ENCODE measurements around the gene ZNF432. TPM values are rescaled to one million over a fixed set of nuclear protein-coding genes. Genes with fewer than 3 reads are reported as not detected.
A peak's percentile ranks its signal among the peaks of the same experiment; 100 is the strongest.

The ZNF432 gene
- total and polyA plus RNA-seq, 2 experiments from 2014 or later: 11.9 to 16.0 TPM

GRCh38 chr19:51993422-51993821 is 55.2 kb downstream of the ZNF432 start:
- Histone ChIP-seq H3K27ac (no peak overlapping the region), H3K27me3 (no peaks in the 10 kb centered on the region), H3K4me3 (no peak overlapping the region), H3K9me3 (ENCODE audit: low read depth) (peaks cover 13% of the 10 kb centered on the region), H3K4me1 (ENCODE audit: low read depth) (no peaks in the 10 kb centered on the region), H3K36me3 (peaks cover 34% of the 10 kb centered on the region)
- TF ChIP-seq, protein P1, sequence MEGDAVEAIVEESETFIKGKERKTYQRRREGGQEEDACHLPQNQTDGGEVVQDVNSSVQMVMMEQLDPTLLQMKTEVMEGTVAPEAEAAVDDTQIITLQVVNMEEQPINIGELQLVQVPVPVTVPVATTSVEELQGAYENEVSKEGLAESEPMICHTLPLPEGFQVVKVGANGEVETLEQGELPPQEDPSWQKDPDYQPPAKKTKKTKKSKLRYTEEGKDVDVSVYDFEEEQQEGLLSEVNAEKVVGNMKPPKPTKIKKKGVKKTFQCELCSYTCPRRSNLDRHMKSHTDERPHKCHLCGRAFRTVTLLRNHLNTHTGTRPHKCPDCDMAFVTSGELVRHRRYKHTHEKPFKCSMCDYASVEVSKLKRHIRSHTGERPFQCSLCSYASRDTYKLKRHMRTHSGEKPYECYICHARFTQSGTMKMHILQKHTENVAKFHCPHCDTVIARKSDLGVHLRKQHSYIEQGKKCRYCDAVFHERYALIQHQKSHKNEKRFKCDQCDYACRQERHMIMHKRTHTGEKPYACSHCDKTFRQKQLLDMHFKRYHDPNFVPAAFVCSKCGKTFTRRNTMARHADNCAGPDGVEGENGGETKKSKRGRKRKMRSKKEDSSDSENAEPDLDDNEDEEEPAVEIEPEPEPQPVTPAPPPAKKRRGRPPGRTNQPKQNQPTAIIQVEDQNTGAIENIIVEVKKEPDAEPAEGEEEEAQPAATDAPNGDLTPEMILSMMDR (IDR thresholded peaks at IDR 0.05; ENCODE audit: low read depth, low read length): no peak
- no peak for DNase-seq (ENCODE audit: low read depth in 1 of 2, low spot score in 1 of 2)

DNA sequence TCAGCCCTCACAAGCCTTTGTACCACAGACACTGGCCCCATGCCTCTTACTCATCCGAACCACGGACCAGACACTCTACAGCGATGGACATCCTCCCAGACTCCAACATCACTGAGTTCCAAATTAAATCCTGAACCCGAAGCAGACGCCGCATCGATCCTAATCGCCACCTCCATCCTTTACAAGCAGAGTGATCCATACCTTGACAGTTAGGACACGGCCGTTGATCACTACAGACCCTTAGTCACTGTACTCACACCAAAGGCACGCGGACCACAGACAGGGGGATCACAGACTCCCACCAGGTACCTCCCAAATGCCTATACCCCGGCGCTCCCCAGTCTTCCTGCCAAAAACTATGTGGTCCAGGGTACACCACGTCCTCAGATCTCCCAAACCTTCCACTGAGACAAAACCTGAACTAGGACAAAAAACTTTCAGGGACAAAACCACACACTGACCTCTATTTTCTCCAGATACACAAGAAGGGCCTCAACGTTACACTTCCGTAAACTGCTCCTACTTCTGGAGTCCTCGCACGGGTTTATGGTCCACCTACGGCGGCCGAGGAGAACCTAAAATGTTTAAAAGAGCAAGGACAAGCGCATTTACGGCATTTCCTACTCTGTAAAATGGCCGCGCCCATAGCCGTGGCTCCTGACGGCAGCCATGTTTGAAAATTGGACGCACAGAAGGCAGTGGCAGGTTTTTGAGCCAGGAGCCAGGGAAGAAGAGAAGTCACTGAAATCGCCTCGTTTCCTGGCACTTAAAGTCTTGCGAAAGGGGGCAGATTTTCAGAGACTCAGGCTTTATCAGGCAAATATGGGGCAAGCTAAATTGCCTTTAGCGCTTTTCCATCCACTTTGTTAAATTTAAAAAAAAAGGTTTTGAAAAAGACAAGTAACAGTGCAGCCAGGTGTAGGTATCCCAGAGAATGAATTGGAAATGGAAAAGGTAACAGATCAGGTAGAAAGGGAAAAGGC is 62.0 kb downstream of the ZNF432 start, which contains the start of gene ZNF350:
ZNF350 (minus strand) TSS at position 532 of the 983 bp plus-strand sequence. CDS start 12,480 bp downstream, outside the sequence.
- DNase-seq (ENCODE audit: low read depth in 1 of 2, low spot score in 1 of 2): peak; percentile 94 to 98
- H3K4me1 ChIP-seq (ENCODE audit: low read depth): no peaks in the 10 kb centered on the region
- peak within 1 kb of the TSS; percentile 74 for H3K4me3 ChIP-seq
- TF ChIP-seq, protein P1 (IDR thresholded peaks at IDR 0.05; ENCODE audit: low read depth, low read length): no peak
- H3K27ac ChIP-seq: peak within 1 kb of the TSS; percentile 55
- H3K36me3 ChIP-seq: no peaks in the 10 kb centered on the region
- H3K9me3 ChIP-seq (ENCODE audit: low read depth): no peaks in the 10 kb centered on the region
- H3K27me3 ChIP-seq: no peaks in the 10 kb centered on the region

DNA sequence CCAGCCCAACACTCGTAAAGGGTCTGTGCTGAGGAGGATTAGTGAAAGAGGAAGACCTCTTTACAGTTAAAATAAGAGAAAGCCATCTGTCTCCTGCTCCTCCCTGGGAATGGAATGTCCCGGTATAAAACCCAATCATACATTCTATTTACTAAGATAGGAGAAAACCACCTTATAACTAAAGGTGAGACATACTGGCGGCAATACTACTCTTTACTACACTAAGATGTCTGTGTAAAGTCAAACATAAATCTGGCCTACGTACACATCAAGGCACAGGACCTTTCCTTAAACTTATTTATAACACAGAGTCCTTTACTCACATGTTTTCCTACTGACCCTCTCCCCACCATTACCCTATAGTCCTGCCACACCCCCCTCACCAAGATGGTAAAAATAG is 65.3 kb downstream of the ZNF432 start:
- Histone ChIP-seq H3K4me3 (no peak overlapping the region), H3K27me3 (no peaks in the 10 kb centered on the region), H3K9me3 (ENCODE audit: low read depth) (no peaks in the 10 kb centered on the region), H3K36me3 (no peaks in the 10 kb centered on the region), H3K4me1 (ENCODE audit: low read depth) (no peaks in the 10 kb centered on the region), H3K27ac (no peak overlapping the region)
- TF ChIP-seq, protein P1 (IDR thresholded peaks at IDR 0.05; ENCODE audit: low read depth, low read length): no peak
- DNase-seq (ENCODE audit: low read depth in 1 of 2, low spot score in 1 of 2): no peak

Other genes starting within 250 kb of the ZNF432 start
- 22.2 and 31.6 TPM in 2 replicates for gene ZNF577, start 160.9 kb downstream of the ZNF432 start, total RNA-seq
- gene ZNF577, start 160.9 kb downstream of the ZNF432 start, polyA plus RNA-seq: 27.6 and 39.0 TPM in 2 replicates
- 17.3 and 26.3 TPM in 2 replicates for gene ZNF649, start 143.8 kb downstream of the ZNF432 start, total RNA-seq
- gene ZNF649, start 143.8 kb downstream of the ZNF432 start, polyA plus RNA-seq: 17.4 and 18.1 TPM in 2 replicates
- 7.1 and 14.4 TPM in 2 replicates for gene ZNF613, start 121.4 kb downstream of the ZNF432 start, total RNA-seq
- gene ZNF613, start 121.4 kb downstream of the ZNF432 start, polyA plus RNA-seq: 9.3 and 11.6 TPM in 2 replicates
- gene ZNF350, start 62.0 kb downstream of the ZNF432 start, total RNA-seq: 7.4 and 10.4 TPM in 2 replicates
- gene ZNF350, start 62.0 kb downstream of the ZNF432 start, polyA plus RNA-seq: 9.2 and 12.0 TPM in 2 replicates
- gene ZNF615, start 40.6 kb downstream of the ZNF432 start, total RNA-seq: 7.9 and 11.7 TPM in 2 replicates
- gene ZNF615, start 40.6 kb downstream of the ZNF432 start, polyA plus RNA-seq: 5.8 and 9.4 TPM in 2 replicates
- gene ZNF614, start 20.5 kb downstream of the ZNF432 start, total RNA-seq: 13.0 and 13.3 TPM in 2 replicates
- 11.6 and 16.7 TPM in 2 replicates for gene ZNF614, start 20.5 kb downstream of the ZNF432 start, polyA plus RNA-seq
- gene ZNF841, start 46.9 kb upstream of the ZNF432 start, total RNA-seq: 14.4 and 17.7 TPM in 2 replicates
- gene ZNF841, start 46.9 kb upstream of the ZNF432 start, polyA plus RNA-seq: 2.9 and 7.7 TPM in 2 replicates
- gene ZNF616, start 91.1 kb upstream of the ZNF432 start, total RNA-seq: 9.1 and 11.9 TPM in 2 replicates
- 7.7 and 15.3 TPM in 2 replicates for gene ZNF616, start 91.1 kb upstream of the ZNF432 start, polyA plus RNA-seq
- gene ZNF836, start 122.8 kb upstream of the ZNF432 start, total RNA-seq: 9.4 and 13.1 TPM in 2 replicates
- gene ZNF836, start 122.8 kb upstream of the ZNF432 start, polyA plus RNA-seq: 7.3 and 10.8 TPM in 2 replicates
- gene PPP2R1A, start 141.2 kb upstream of the ZNF432 start, total RNA-seq: 641 and 821 TPM in 2 replicates
- gene PPP2R1A, start 141.2 kb upstream of the ZNF432 start, polyA plus RNA-seq: 724 and 813 TPM in 2 replicates
- gene ZNF766, start 220.7 kb upstream of the ZNF432 start, total RNA-seq: 8.4 and 10.9 TPM in 2 replicates
- 26.5 and 27.9 TPM in 2 replicates for gene ZNF766, start 220.7 kb upstream of the ZNF432 start, polyA plus RNA-seq
- gene ZNF480, start 248.3 kb upstream of the ZNF432 start, total RNA-seq: 13.6 and 19.0 TPM in 2 replicates
- 20.6 and 24.7 TPM in 2 replicates for gene ZNF480, start 248.3 kb upstream of the ZNF432 start, polyA plus RNA-seq

Data from cardiac muscle cell (in vitro differentiated cells and primary cell).